Gastrocnemius medialis (tissue), 4 donors: ENCODE data around the gene ZNF813.

Source experiments
- CTCF ChIP-seq, 5 experiments: fragments of 450-650 bp in 3 of 5; fragments of 200-600 bp in 2 of 5; sonication (generic) in 2 of 5; IDR thresholded peaks in 4 of 5; conservative IDR thresholded peaks in 1 of 5; 1 replicate in 4 of 5; 2 replicates in 1 of 5; pipeline ENCODE4 v1.5.1; 2016 to 2019; ENCODE audit warnings: antibody characterized with exemption in 5 of 5, mild to moderate bottlenecking in 3 of 5, moderate library complexity in 3 of 5
- POLR2A ChIP-seq, 2 donors: fragments of 450-650 bp; IDR thresholded peaks; one replicate each; pipeline ENCODE4 v1.6.1; 2017; ENCODE audit warnings: antibody characterized with exemption in 2 of 2, mild to moderate bottlenecking in 2 of 2, moderate library complexity in 2 of 2

GRCh38 chr19:53520547-53521372 is 53.2 kb downstream of the ZNF813 start:
- no peak for TF ChIP-seq CTCF (IDR thresholded peaks at IDR 0.05 in 4 of 5, conservative IDR thresholded peaks at IDR 0.05 in 1 of 5)
- no peak for TF ChIP-seq POLR2A (IDR thresholded peaks at IDR 0.05)
